Ishikawa (cell line): ENCODE results near the gene PLEKHA6.

Experiments used
- CEBPB ChIP-seq: IDR thresholded peaks from 2 replicates; pipeline ENCODE4 v1.6.1; 2012
- CREB1 ChIP-seq: IDR thresholded peaks from 2 replicates; pipeline ENCODE4 v1.6.1; 2012; ENCODE audit warnings: low read depth
- EGR1 ChIP-seq: IDR thresholded peaks from 2 replicates; pipeline ENCODE4 v1.6.1; 2012
- EP300 ChIP-seq: IDR thresholded peaks from 2 replicates; pipeline ENCODE4 v1.6.1; 2012; ENCODE audit warnings: borderline replicate concordance
- FOXM1 ChIP-seq: IDR thresholded peaks from 2 replicates; pipeline ENCODE4 v1.6.1; 2012; ENCODE audit warnings: low read depth, borderline replicate concordance
- MAX ChIP-seq: IDR thresholded peaks from 2 replicates; pipeline ENCODE4 v1.6.1; 2012
- NFIC ChIP-seq: IDR thresholded peaks from 2 replicates; pipeline ENCODE4 v1.6.1; 2012
- RAD21 ChIP-seq: IDR thresholded peaks from 2 replicates; pipeline ENCODE4 v1.6.1; 2012; ENCODE audit warnings: low read depth
- REST ChIP-seq: IDR thresholded peaks from 2 replicates; pipeline ENCODE4 v1.6.1; 2012; ENCODE audit warnings: low read depth, mild to moderate bottlenecking
- TAF1 ChIP-seq: IDR thresholded peaks from 2 replicates; pipeline ENCODE4 v1.6.1; 2012; ENCODE audit warnings: low read depth, mild to moderate bottlenecking
- TCF12 ChIP-seq: IDR thresholded peaks from 2 replicates; pipeline ENCODE4 v1.6.1; 2012; ENCODE audit warnings: low read depth
- TEAD4 ChIP-seq: IDR thresholded peaks from 2 replicates; pipeline ENCODE4 v1.6.1; 2012
- USF1 ChIP-seq: IDR thresholded peaks from 2 replicates; pipeline ENCODE4 v1.6.1; 2012
- YY1 ChIP-seq: IDR thresholded peaks from 2 replicates; pipeline ENCODE4 v1.6.1; 2012; ENCODE audit warnings: low read depth
- ZBTB7A ChIP-seq: IDR thresholded peaks from 2 replicates; pipeline ENCODE4 v1.6.1; 2012; ENCODE audit warnings: low read depth

Gene PLEKHA6

GRCh38 chr1:204194771-204195170, 165.0 kb downstream of the PLEKHA6 start:
- TF ChIP-seq USF1, result no peak
- no peak for TF ChIP-seq CREB1
- TF ChIP-seq CEBPB, result no peak
- TF ChIP-seq YY1, result no peak
- no peak for TF ChIP-seq ZBTB7A

- no peak for TF ChIP-seq NFIC
These were observed 165.6 kb downstream of the PLEKHA6 start for GRCh38 chr1:204194080-204194479.

GRCh38 chr1:204192589-204193352, 167.0 kb downstream of the PLEKHA6 start:
- TF ChIP-seq ZBTB7A (no peak), REST (no peak), EGR1 (no peak), CEBPB (no peak), RAD21 (no peak), EP300 (no peak), TAF1 (no peak), USF1 (no peak), FOXM1 (no peak), MAX (no peak), NFIC (no peak), TCF12 (no peak), CREB1 (no peak), TEAD4 (no peak), YY1 (no peak)

- TF ChIP-seq RAD21, result no peak
- no peak; the same call in 1 of the 2 replicates for TF ChIP-seq CREB1
- TF ChIP-seq NFIC, result peak; percentile 87
- TF ChIP-seq EP300, result peak; percentile 45; the same call in 1 of the 2 replicates
- no peak for TF ChIP-seq FOXM1
- TF ChIP-seq YY1, result no peak
- TF ChIP-seq REST, result no peak
- peak; percentile 82 for TF ChIP-seq TCF12
- no peak for TF ChIP-seq TAF1
- TF ChIP-seq TEAD4, result peak; percentile 35; the same call in 1 of the 2 replicates
- TF ChIP-seq CEBPB, result peak; percentile 29; the same call in 1 of the 2 replicates
- TF ChIP-seq MAX, result no peak
- TF ChIP-seq EGR1, result no peak
- TF ChIP-seq USF1, result no peak
- TF ChIP-seq ZBTB7A, result no peak
These were observed 167.7 kb downstream of the PLEKHA6 start for GRCh38 chr1:204192046-204192445.

GRCh38 chr1:204191456-204191855, 168.3 kb downstream of the PLEKHA6 start:
- no peak for TF ChIP-seq CEBPB

- TF ChIP-seq CEBPB (peak; percentile 51; the same call in 1 of the 2 replicates), CREB1 (no peak)
These were observed 169.2 kb downstream of the PLEKHA6 start for GRCh38 chr1:204190212-204191211.
